K562 (cell line): ENCODE results near the gene LAMA3. TPM values are rescaled to one million over a fixed set of nuclear protein-coding genes. Genes with fewer than 3 reads are reported as not detected.

Experiments used
- ATAC-seq: fragments of 200-7000 bp; cut with Tn5 transposase; 3 replicates; pipeline ENCODE4 v1.9.1; 2020; ENCODE audit warnings: moderate library complexity
- BruUV-seq: library from RNA; stranded (reverse); fragments of 400-500 nt; replicated peaks from 2 replicates; lab custom pipeline; 2021; lab: Mats Ljungman, UMichigan
- CTCF ChIA-PET: fragments of 300-600 bp; formaldehyde crosslinking; extraction: SDS; loops from one replicate; lab custom pipeline; 2021; ENCODE audit warnings: low intra/inter-chr PET ratio; lab: Yijun Ruan, JAX
- POLR2A ChIA-PET: fragments of 300-600, 350-650 bp; sonication (Branson Sonifier 250); formaldehyde crosslinking; extraction: SDS; loops from one replicate; lab custom pipeline; 2021; ENCODE audit warnings: antibody characterized with exemption, inconsistent platforms; lab: Yijun Ruan, JAX
- DNase-seq, 4 experiments: peaks; one replicate each; pipeline versions ENCODE4 v3.0.0 to v3.0.0-alpha.2; 2011 to 2018; ENCODE audit warnings: low spot score in 3 of 4, mixed read lengths in 3 of 4; ENCODE audit errors: extremely low read depth in 1 of 4
- FAIRE-seq: peaks from 2 replicates; lab custom pipeline; 2011; peaks lifted over from hg19 to GRCh38; lab: Jason Lieb, UNC
- H2AFZ ChIP-seq: 2 replicates; pipeline ENCODE4 v1.6.0; 2011; ENCODE audit warnings: low read depth, low read length, control low read depth, inconsistent platforms
- H3K27ac ChIP-seq: fragments of 200-600 bp; 3 replicates; pipeline ENCODE4 v1.8.0; 2011; ENCODE audit warnings: low read depth, mild to moderate bottlenecking, control low read depth, inconsistent platforms, low read length, moderate library complexity, mixed read lengths; ENCODE audit errors: extremely low read depth
- H3K27me3 ChIP-seq, 2 experiments: fragments of 300-600 bp in 1 of 2; 2 replicates in 1 of 2; 3 replicates in 1 of 2; pipeline versions ENCODE4 v1.6.0 to v1.8.0; 2011; ENCODE audit warnings: inconsistent platforms in 2 of 2, low read length in 2 of 2, mild to moderate bottlenecking in 1 of 2, mixed read lengths in 1 of 2, moderate library complexity in 1 of 2; ENCODE audit not compliant: control insufficient read depth in 2 of 2, insufficient read depth in 2 of 2
- H3K36me3 ChIP-seq: fragments of 300-600 bp; 3 replicates; pipeline ENCODE4 v1.8.0; 2011; ENCODE audit warnings: mild to moderate bottlenecking, low read length, inconsistent platforms; ENCODE audit not compliant: control insufficient read depth, insufficient read depth
- H3K4me1 ChIP-seq, 2 experiments: fragments of 200-600 bp in 1 of 2; replicated peaks in 1 of 2; 2 replicates in 1 of 2; 3 replicates in 1 of 2; pipeline versions ENCODE4 v1.5.1 to v1.8.0; 2011; ENCODE audit warnings: inconsistent platforms in 2 of 2, low read length in 2 of 2, mild to moderate bottlenecking in 1 of 2, mixed read lengths in 1 of 2, moderate library complexity in 1 of 2; ENCODE audit not compliant: control insufficient read depth in 2 of 2, insufficient read depth in 2 of 2
- H3K4me2 ChIP-seq: 2 replicates; pipeline ENCODE4 v1.6.1; 2011; ENCODE audit warnings: low read length, control low read depth, inconsistent platforms, mixed read lengths; ENCODE audit not compliant: insufficient read depth
- H3K4me3 ChIP-seq: fragments of 200-600 bp; sonication (generic), shearing (Covaris generic); 2 replicates; pipeline ENCODE4 v1.5.1; 2016; ENCODE audit warnings: control low read depth, inconsistent platforms
- H3K79me2 ChIP-seq: fragments of 200-600 bp; 3 replicates; pipeline ENCODE4 v1.8.0; 2011; ENCODE audit warnings: low read length, inconsistent platforms; ENCODE audit not compliant: control insufficient read depth, insufficient read depth
- H3K9ac ChIP-seq, 2 experiments: 2 replicates each; pipeline versions ENCODE4 v1.6.0 to v1.6.1; 2011; ENCODE audit warnings: low read depth in 2 of 2, low read length in 2 of 2, control low read depth in 1 of 2, inconsistent platforms in 1 of 2, mild to moderate bottlenecking in 1 of 2, mixed read lengths in 1 of 2; ENCODE audit not compliant: insufficient read depth in 1 of 2
- H3K9me1 ChIP-seq: one replicate; pipeline ENCODE4 v1.6.0; 2011; ENCODE audit warnings: inconsistent platforms, mild to moderate bottlenecking, low read length, moderate library complexity; ENCODE audit not compliant: control insufficient read depth, insufficient read depth
- H3K9me3 ChIP-seq: replicated peaks from 2 replicates; pipeline ENCODE4 v1.5.1; 2011; ENCODE audit warnings: low read depth, low read length, inconsistent platforms; ENCODE audit not compliant: control insufficient read depth, insufficient read depth
- H4K20me1 ChIP-seq: replicated peaks from 2 replicates; pipeline ENCODE4 v1.6.1; 2011; ENCODE audit warnings: low read length, inconsistent platforms, mixed read lengths; ENCODE audit not compliant: control insufficient read depth, insufficient read depth
- BRCA1 ChIP-seq, 2 experiments: fragments of 450-650 bp in 1 of 2; sonication (generic) in 1 of 2; formaldehyde crosslinking in 1 of 2; IDR thresholded peaks; 2 replicates each; pipeline versions ENCODE4 v1.5.0 to v1.6.1; 2017 to 2020; ENCODE audit warnings: mild to moderate bottlenecking in 1 of 2, missing genetic modification reagents in 1 of 2
- CHD4 ChIP-seq: fragments of 200-600 bp; sonication (generic); IDR thresholded peaks from 3 replicates; pipeline ENCODE4 v1.6.1; 2012; ENCODE audit warnings: low read depth, mild to moderate bottlenecking, mixed read lengths, low read length, inconsistent platforms; ENCODE audit not compliant: insufficient read depth, insufficient replicate concordance, poor library complexity, severe bottlenecking
- CREM ChIP-seq: IDR thresholded peaks from 2 replicates; pipeline ENCODE4 v1.6.1; 2014; ENCODE audit warnings: antibody characterized with exemption, low read depth
- E2F5 ChIP-seq: sonication (generic); formaldehyde crosslinking; IDR thresholded peaks from 2 replicates; pipeline ENCODE4 v1.8.0; 2022; ENCODE audit warnings: mild to moderate bottlenecking, missing genetic modification reagents
- FOXK2 ChIP-seq, 2 experiments: fragments of 450-650 bp; IDR thresholded peaks in 1 of 2; conservative IDR thresholded peaks in 1 of 2; 2 replicates each; pipeline ENCODE4 v1.6.1; 2016; ENCODE audit warnings: low read depth in 2 of 2, mild to moderate bottlenecking in 1 of 2
- HDAC1 ChIP-seq, 2 experiments: fragments of 450-650 bp; IDR thresholded peaks; 2 replicates each; pipeline ENCODE4 v1.6.1; 2016 to 2017; ENCODE audit warnings: inconsistent platforms in 1 of 2, mild to moderate bottlenecking in 1 of 2, moderate library complexity in 1 of 2
- RBFOX2 ChIP-seq: fragments of 200-400 bp; formaldehyde crosslinking; IDR thresholded peaks from 2 replicates; pipeline ENCODE4 v1.6.1; 2017; ENCODE audit warnings: low read depth, mild to moderate bottlenecking, low read length, moderate library complexity
- SRSF9 ChIP-seq: fragments of 200-400 bp; formaldehyde crosslinking; IDR thresholded peaks from 2 replicates; pipeline ENCODE4 v1.6.1; 2017; ENCODE audit warnings: low read depth, low read length, borderline replicate concordance
- TARDBP ChIP-seq: fragments of 450-650 bp; IDR thresholded peaks from 2 replicates; pipeline ENCODE4 v1.6.1; 2016
- ZNF407 ChIP-seq: fragments of 450-650 bp; IDR thresholded peaks from 2 replicates; pipeline ENCODE4 v1.6.1; 2016; ENCODE audit warnings: low read depth
- ZNF668 ChIP-seq: fragments of 250-450 bp; sonication (Bioruptor Pico); IDR thresholded peaks from 2 replicates; pipeline ENCODE4 v1.8.0; 2022; ENCODE audit warnings: mild to moderate bottlenecking, inconsistent platforms
- WGBS: fragments of 100-300 bp; shearing (Covaris generic); methylation state at CpG from one replicate; pipeline ENCODE4 v1.1.6; 2016; ENCODE audit warnings: low coverage, mixed read lengths; ENCODE audit not compliant: insufficient coverage; ENCODE audit errors: missing lambda C conversion rate; 5-methylcytosine and 5-hydroxymethylcytosine counted together
- in situ Hi-C: fragments of 300-500 bp; cut with MboI; formaldehyde crosslinking; loops from 4 replicates; pipeline ENCODE4 v1.15.0; 2018; ENCODE audit warnings: inconsistent platforms, mixed read lengths
- intact Hi-C: fragments of 100-400 bp; cut with micrococcal nuclease; formaldehyde crosslinking; loops from 2 replicates; pipeline ENCODE4 v1.14.2; 2022
- polyA plus RNA-seq, 8 experiments: library from polyadenylated mRNA; depleted of rRNA in 4 of 8; stranded (reverse) in 5 of 8; unstranded in 3 of 8; fragments of >200 nt; fragmentation: Nextera tagmentation in 2 of 8; fragmentation: Illumina TruSeq in 1 of 8; extraction: Ambion mirVana in 2 of 8; extraction: Trizol in 1 of 8; gene quantifications; 2 replicates each; pipeline versions ENCODE4 v1.2.1 to v1.2.3, GENCODE V29; 2011 to 2014; ENCODE audit warnings: inconsistent platforms in 1 of 8, missing spikeins in 1 of 8
- total RNA-seq, 7 experiments: library from RNA; depleted of rRNA in 6 of 7; stranded (reverse); fragments of >200 nt in 6 of 7; fragmentation: Illumina TruSeq in 2 of 7; extraction: Trizol in 2 of 7; gene quantifications; 2 replicates each; pipeline versions ENCODE4 v1.2.1 to v1.2.3, GENCODE V29; 2011 to 2021; ENCODE audit warnings: low replicate concordance in 1 of 7
- TF ChIP-seq, protein P1 (sequence below): fragments of 250-450 bp; sonication (Bioruptor Pico); IDR thresholded peaks from 2 replicates; pipeline ENCODE4 v1.5.1; 2021; ENCODE audit warnings: mild to moderate bottlenecking

LAMA3 gene
- total and polyA plus RNA-seq, 9 of the 15 experiments (the other 6 are each of a cell fraction or from before 2014, with no cell fraction given) = 0.07 TPM; not detected in 8

DNA sequence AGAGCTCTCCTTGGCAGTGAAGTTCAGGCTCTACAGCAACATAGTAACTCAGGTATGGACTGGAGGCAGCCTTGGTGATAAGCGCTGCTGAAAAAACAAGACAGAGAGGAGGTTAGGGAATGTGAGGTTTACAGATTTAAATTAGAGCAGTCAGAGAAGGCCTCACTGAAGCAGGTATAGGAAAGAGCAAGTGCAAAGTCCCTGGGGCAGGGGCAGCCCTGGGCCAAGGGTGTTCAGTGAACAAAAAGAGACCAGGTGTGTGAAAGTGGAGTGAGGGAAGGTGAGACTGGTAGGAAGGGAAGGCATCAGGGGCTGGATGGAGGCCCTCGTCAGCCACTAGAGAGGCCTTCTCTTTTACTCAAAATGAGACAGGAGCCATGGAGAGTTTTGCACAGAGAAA is 89.6 kb downstream of the LAMA3 start:
- H3K4me1 ChIP-seq = no peaks in the 10 kb centered on the region
- in situ Hi-C loops (no loop called here), intact Hi-C loops (no loop called here)
- H3K79me2 ChIP-seq = no peaks in the 10 kb centered on the region
- H3K36me3 ChIP-seq = no peaks in the 10 kb centered on the region
- no peak overlapping the region for H3K4me3 ChIP-seq
- H3K9me3 ChIP-seq = no peaks in the 10 kb centered on the region
- ChIA-PET CTCF (no interaction called here), POLR2A (interaction anchor here (0.5 kb wide), 1 partner anchor 220 kb away, joined by 3 read pairs; no protein-coding TSS in a partner anchor)
- 0% methylated on average over 2 of the region's 2 CpGs for WGBS
- peaks cover 2 to 5% of the 10 kb centered on the region in 2 experiments; a peak in 2 of 5 replicates for H3K27me3 ChIP-seq
- no peak overlapping the region for H3K27ac ChIP-seq
- H2AFZ ChIP-seq = no peak overlapping the region
- no TSS peak for BruUV-seq
- H3K9me1 ChIP-seq = no peaks in the 10 kb centered on the region
- no peak for FAIRE-seq
- no peak overlapping the region for H3K4me2 ChIP-seq
- no peak for DNase-seq
- no peak for ATAC-seq
- no peaks in the 10 kb centered on the region for H4K20me1 ChIP-seq
- H3K9ac ChIP-seq = no peak overlapping the region
- TF ChIP-seq ZNF668 = no peak
- TF ChIP-seq SRSF9 = no peak
- no peak for TF ChIP-seq BRCA1 (IDR thresholded peaks at IDR 0.05)
- no peak for TF ChIP-seq BRCA1 (CRISPR knock-in tag; IDR thresholded peaks at IDR 0.05)
- no peak for TF ChIP-seq ZNF407
- TF ChIP-seq CHD4 = no peak
- TF ChIP-seq, protein P1, sequence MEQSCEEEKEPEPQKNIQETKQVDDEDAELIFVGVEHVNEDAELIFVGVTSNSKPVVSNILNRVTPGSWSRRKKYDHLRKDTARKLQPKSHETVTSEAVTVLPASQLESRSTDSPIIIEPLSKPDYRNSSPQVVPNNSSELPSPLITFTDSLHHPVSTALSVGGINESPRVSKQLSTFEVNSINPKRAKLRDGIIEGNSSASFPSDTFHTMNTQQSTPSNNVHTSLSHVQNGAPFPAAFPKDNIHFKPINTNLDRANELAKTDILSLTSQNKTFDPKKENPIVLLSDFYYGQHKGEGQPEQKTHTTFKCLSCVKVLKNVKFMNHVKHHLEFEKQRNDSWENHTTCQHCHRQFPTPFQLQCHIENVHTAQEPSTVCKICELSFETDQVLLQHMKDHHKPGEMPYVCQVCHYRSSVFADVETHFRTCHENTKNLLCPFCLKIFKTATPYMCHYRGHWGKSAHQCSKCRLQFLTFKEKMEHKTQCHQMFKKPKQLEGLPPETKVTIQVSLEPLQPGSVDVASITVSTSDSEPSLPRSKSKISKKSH (CRISPR knock-in tag) = no peak
- TF ChIP-seq CREM = no peak
- no peak for TF ChIP-seq FOXK2 (conservative IDR thresholded peaks at IDR 0.05 in 1 of 2, IDR thresholded peaks at IDR 0.05 in 1 of 2; ENCODE audit: low read depth in 2 of 2)
- TF ChIP-seq RBFOX2 = no peak
- no peak for TF ChIP-seq TARDBP
- no peak for TF ChIP-seq E2F5 (CRISPR knock-in tag)
- TF ChIP-seq HDAC1 (IDR thresholded peaks at IDR 0.05) = no peak
